HG03175 (cell line): ENCODE measurements around the gene ADSL.
"Not testable (repeated sequence)": the region's sequence is repeated elsewhere in the genome, so short reads cannot be mapped to it uniquely, and the experiment has no call there.

Source experiments
- ATAC-seq: cut with Tn5 transposase; IDR thresholded peaks from one replicate; pipeline ENCODE4 v1.9.1; 2021; ENCODE audit warnings: mild to moderate bottlenecking, moderate library complexity; ENCODE audit not compliant: unreplicated experiment

Gene ADSL

GRCh38 chr22:40367342-40367741 lies 21.0 kb downstream of the ADSL start:
- no peak for ATAC-seq

GRCh38 chr22:40368016-40368415 lies 21.7 kb downstream of the ADSL start:
- ATAC-seq: no peak

- ATAC-seq: no peak
Observed at GRCh38 chr22:40368836-40369235, 22.5 kb downstream of the ADSL start.

GRCh38 chr22:40374567-40374966 lies 28.3 kb downstream of the ADSL start:
- no peak for ATAC-seq

- no peak for ATAC-seq
Observed at GRCh38 chr22:40376149-40376548, 29.8 kb downstream of the ADSL start.

DNA sequence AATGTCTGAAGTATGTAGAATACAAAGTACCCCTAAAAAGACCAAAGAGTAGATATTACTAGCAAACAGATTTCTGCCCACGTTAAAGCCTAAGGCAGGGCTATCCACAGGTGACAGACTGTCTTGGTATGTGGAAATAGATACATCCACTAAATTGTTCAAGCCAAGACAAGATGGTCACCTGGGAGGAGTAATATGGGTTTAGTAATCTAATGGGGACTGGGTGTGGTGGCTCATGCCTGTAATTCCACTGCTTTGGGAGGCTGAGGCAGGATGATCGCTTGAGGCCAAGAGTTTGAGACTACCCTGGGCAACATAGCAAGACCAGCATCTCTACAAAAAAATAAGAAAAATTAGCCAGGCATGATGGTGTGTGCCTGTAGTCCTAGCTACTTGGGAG lies 31.6 kb downstream of the ADSL start:
- no peak for ATAC-seq

GRCh38 chr22:40378448-40378847 lies 32.1 kb downstream of the ADSL start:
- not testable (repeated sequence) for ATAC-seq

DNA sequence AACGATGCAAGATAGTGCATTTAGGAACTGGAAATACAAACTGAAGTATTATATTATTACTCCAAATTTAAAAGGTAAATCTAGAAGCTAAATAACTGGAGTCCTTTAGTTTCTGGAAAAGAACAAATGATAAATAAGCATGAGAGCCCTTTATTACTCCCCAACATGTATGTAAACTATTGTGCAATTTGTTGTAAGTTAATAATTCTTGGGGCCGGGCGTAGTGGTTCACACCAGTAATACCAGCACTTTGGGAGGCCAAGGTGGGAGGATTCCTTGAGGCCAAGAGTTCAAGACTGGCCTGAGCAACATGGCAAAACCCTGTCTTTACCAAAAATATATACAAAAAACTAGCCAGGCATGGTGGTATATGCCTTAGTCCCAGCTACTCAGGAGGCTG lies 35.2 kb downstream of the ADSL start:
- no peak for ATAC-seq

DNA sequence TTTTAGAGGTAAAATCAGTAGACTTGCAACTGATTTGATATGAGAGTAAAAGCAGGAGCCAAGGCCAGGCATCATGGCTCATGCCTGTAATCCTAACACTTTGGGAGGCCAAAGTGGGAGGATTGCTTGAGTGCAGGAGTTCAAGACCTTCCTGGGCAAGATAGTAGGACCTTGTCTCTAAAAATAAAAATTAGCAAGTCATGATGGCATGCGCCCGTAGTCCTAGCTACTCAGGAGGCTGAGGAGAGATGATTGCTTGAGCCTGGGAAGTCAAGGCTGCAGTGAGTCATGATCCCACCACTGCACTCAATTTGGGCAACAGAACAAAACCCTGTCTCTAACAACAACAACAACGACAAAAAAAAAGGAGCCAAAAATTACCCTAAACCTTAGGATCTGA lies 37.6 kb downstream of the ADSL start:
- ATAC-seq: no peak

- no peak for ATAC-seq
Observed at GRCh38 chr22:40385036-40385782, 38.9 kb downstream of the ADSL start.

GRCh38 chr22:40387746-40388145 lies 41.4 kb downstream of the ADSL start:
- no peak for ATAC-seq

- no peak for ATAC-seq
Observed at GRCh38 chr22:40388231-40388630, 41.9 kb downstream of the ADSL start.

GRCh38 chr22:40391417-40391816 lies 45.1 kb downstream of the ADSL start:
- ATAC-seq: no peak

DNA sequence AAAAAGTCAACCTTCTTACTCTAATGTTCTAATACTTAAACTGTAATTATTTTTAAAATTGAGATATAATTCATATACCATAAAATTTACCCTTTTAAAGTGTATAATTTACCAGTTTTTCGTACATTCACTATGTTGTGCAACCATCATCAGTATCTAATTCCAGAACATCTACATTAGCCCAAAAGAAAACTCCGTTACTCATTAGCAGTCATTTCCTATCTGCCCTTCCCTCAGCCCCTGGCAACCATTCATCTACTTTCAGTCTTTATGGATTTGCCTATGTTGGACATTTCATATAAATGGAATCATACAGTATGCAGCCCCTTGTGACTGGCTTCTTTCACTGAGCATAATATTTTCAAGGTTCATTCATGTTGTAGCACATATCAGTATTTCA lies 46.3 kb downstream of the ADSL start:
- ATAC-seq: no peak

GRCh38 chr22:40394607-40395006 lies 48.3 kb downstream of the ADSL start:
- ATAC-seq: no peak

DNA sequence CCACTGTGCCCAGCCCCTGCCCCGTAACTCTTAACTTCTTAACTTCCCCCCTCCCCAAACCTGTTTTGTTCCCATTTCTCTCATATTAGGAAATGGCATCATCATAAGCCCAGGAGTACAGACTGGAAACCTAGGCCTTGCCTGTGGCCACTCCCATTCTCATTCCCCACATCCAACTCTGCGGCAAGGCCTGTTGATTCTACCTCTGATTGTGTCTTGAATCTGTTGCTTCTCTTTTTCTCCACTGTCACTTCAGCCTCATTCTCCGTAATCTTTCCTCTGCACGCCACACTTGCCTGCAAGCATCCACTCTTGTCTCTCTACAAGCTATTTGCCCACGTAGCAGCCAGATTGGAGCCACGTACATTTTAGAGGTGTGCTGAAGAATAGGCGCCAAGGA lies 49.3 kb downstream of the ADSL start:
- no peak for ATAC-seq

GRCh38 chr22:40396882-40397281 lies 50.6 kb downstream of the ADSL start:
- no peak for ATAC-seq

- no peak for ATAC-seq
Observed at GRCh38 chr22:40397396-40397795, 51.1 kb downstream of the ADSL start.

DNA sequence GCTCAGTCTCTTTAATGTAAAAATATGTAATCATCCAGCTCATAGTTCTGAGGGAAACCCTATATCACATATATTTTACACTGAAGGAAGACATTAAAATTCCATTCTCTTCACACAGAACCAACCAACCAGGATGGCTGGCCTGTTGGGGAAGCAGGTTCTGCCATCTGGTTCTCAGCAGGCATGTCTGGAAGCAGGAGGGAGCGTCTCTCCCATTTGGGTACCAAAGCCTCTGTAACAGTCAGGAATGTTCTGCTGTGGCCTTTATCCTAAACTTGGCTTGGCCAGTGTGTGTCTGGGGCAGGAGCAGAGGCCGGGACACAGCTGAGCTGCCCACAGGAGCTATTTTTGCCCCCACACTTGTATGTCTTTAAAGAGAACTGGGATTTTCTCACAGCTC lies 53.3 kb downstream of the ADSL start:
- ATAC-seq: no peak

DNA sequence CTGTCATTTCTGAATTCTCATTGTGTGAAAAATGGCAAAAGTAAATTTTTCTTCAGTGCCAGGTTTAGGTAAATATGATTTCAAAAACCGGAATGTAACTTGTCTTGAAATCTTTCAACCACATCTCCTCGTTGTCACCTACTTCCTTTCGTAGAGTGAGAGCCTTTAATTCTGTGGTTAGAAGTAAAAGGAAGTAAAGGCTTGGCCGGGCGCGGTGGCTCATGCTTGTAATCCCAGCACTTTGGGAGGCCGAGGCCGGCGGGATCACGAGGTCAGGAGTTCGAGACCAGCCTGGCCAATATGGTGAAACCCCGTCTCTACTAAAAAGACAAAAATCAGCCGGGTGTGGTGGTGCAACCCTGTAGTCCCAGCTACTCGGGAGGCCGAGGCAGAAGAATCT lies 53.9 kb downstream of the ADSL start:
- no peak for ATAC-seq

GRCh38 chr22:40401532-40401931 lies 55.2 kb downstream of the ADSL start:
- no peak for ATAC-seq

- no peak for ATAC-seq
Observed at GRCh38 chr22:40401981-40402406, 55.7 kb downstream of the ADSL start.

DNA sequence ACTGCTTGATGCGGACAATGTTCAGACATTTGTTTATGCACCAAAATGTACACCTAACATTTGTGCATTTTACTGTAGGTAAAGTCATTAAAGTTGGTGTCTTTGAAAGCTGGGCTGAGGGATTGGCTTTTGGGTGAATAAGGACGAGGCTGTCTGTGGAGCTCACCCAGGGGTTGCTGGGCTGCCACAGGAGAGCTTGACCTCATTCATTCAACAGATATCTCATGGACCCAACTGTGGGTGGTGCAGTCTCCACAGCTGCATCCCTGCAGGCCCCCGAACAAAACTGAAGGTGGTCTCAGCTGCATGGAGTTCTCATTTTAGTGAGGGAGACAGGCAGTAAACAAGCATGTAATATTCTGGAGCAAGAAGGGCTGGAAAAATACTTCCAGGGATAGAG lies 56.8 kb downstream of the ADSL start:
- no peak for ATAC-seq
